ENCODE data around the gene OSTN. TPM values are rescaled to one million over a fixed set of nuclear protein-coding genes. Genes with fewer than 3 reads are reported as not detected.

The OSTN gene
- total and polyA plus RNA-seq, 2 of the 13 experiments (the other 11 are each of a cell fraction or from before 2014, with no cell fraction given) = not detected

DNA sequence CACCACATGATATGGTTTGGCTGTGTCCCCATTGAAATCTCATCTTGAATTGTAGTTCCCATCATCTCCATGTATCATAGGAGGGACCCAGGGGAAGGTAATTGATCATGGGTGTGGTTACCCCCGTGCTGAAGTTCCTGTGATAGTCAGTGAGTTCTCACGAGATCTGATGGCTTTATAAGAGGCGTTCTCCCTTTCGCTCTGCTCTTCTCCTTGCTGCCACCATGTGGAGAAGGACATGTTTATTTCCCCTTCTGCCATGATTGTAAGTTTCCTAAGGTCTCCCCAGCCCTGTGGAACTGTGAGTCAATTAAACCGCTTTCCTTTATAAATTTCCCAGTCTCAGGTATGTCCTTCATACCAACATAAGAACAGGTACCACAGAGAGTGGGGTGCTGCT lies 21.9 kb downstream of the OSTN start:
- peak; percentile 21 for FAIRE-seq
- H3K4me3 ChIP-seq (replicated peaks in 1 of 3; ENCODE audit: insufficient read depth in 1 of 3, low read depth in 2 of 3, low read length in 3 of 3) = no peak overlapping the region
- no peak overlapping the region for H2AFZ ChIP-seq (ENCODE audit: low read length)
- H3K9ac ChIP-seq (ENCODE audit: insufficient read depth, low read depth, low read length) = no peak overlapping the region
- WGBS (ENCODE audit: low lambda C conversion rate) = 42% methylated on average over 5 of the region's 5 CpGs
- intact Hi-C loops (cut with micrococcal nuclease; ENCODE audit: unreplicated experiment) (loop anchor here (1.0 to 10.0 kb wide), 2 partner anchors 85 to 336 kb away; no protein-coding TSS in a partner anchor), in situ Hi-C loops (cut with HindIII; ENCODE audit: extremely low pct_ligation_motif_present, low pct_unique_long_range_greater_than_20kb) (no loop called here)
- no peaks in the 10 kb centered on the region for H3K79me2 ChIP-seq (ENCODE audit: insufficient read depth, low read length)
- no peaks in the 10 kb centered on the region for H4K20me1 ChIP-seq (ENCODE audit: insufficient read depth, low read length)
- DNase-seq (ENCODE audit: low spot score) = peak; percentile 3
- no peaks in the 10 kb centered on the region for H3K36me3 ChIP-seq (replicated peaks in 1 of 2; ENCODE audit: control insufficient read depth in 1 of 2, insufficient read depth in 2 of 2, low read length in 2 of 2)
- no peaks in the 10 kb centered on the region for H3K4me1 ChIP-seq (ENCODE audit: insufficient read depth, low read length)
- ChIA-PET POLR2A (no interaction called here), CTCF (ENCODE audit: low intra/inter-chr PET ratio, low total read pairs) (no interaction called here)
- H3K4me2 ChIP-seq (ENCODE audit: low read depth, low read length) = no peak overlapping the region
- no peaks in the 10 kb centered on the region for H3K27me3 ChIP-seq (ENCODE audit: control insufficient read depth in 1 of 2, insufficient read depth in 2 of 2, low read length in 2 of 2)
- H3K27ac ChIP-seq (ENCODE audit: extremely low read length, insufficient read depth, low read length) = no peak overlapping the region
- BruUV-seq (replicated peaks) = no TSS peak
- H3K9me3 ChIP-seq (ENCODE audit: low read length) = peaks cover 8% of the 10 kb centered on the region; the same call in 1 of the 2 replicates
- peak; percentile 56 for ATAC-seq
- TF ChIP-seq GABPB1 (CRISPR knock-in tag; IDR thresholded peaks at IDR 0.05) (no peak), KDM5B (CRISPR knock-in tag; IDR thresholded peaks at IDR 0.05; ENCODE audit: borderline replicate concordance) (no peak), SMC3 (IDR thresholded peaks at IDR 0.05; ENCODE audit: low read length) (peak; percentile 9; the same call in 1 of the 2 replicates), SALL1 (CRISPR knock-in tag; IDR thresholded peaks at IDR 0.05) (no peak), KAT7 (CRISPR knock-in tag; IDR thresholded peaks at IDR 0.05; ENCODE audit: borderline replicate concordance) (no peak), IRX3 (CRISPR knock-in tag; IDR thresholded peaks at IDR 0.05; ENCODE audit: borderline replicate concordance, low read depth) (no peak), SETDB1 (CRISPR knock-in tag; IDR thresholded peaks at IDR 0.05; ENCODE audit: borderline replicate concordance) (no peak), ZNF543 (CRISPR knock-in tag; IDR thresholded peaks at IDR 0.05) (no peak), CHD2 (IDR thresholded peaks at IDR 0.05; ENCODE audit: low read depth, low read length) (peak; percentile 57), STAG1 (CRISPR knock-in tag; IDR thresholded peaks at IDR 0.05) (peak; percentile 58), JUN (CRISPR knock-in tag; IDR thresholded peaks at IDR 0.05) (no peak), NFYB (CRISPR knock-in tag; IDR thresholded peaks at IDR 0.05) (no peak), ZBTB7B (CRISPR knock-in tag; IDR thresholded peaks at IDR 0.05) (no peak)
- TF ChIP-seq, protein P1, sequence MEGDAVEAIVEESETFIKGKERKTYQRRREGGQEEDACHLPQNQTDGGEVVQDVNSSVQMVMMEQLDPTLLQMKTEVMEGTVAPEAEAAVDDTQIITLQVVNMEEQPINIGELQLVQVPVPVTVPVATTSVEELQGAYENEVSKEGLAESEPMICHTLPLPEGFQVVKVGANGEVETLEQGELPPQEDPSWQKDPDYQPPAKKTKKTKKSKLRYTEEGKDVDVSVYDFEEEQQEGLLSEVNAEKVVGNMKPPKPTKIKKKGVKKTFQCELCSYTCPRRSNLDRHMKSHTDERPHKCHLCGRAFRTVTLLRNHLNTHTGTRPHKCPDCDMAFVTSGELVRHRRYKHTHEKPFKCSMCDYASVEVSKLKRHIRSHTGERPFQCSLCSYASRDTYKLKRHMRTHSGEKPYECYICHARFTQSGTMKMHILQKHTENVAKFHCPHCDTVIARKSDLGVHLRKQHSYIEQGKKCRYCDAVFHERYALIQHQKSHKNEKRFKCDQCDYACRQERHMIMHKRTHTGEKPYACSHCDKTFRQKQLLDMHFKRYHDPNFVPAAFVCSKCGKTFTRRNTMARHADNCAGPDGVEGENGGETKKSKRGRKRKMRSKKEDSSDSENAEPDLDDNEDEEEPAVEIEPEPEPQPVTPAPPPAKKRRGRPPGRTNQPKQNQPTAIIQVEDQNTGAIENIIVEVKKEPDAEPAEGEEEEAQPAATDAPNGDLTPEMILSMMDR (CRISPR knock-in tag; IDR thresholded peaks at IDR 0.05) = peak; percentile 52
- TF ChIP-seq, protein P2, sequence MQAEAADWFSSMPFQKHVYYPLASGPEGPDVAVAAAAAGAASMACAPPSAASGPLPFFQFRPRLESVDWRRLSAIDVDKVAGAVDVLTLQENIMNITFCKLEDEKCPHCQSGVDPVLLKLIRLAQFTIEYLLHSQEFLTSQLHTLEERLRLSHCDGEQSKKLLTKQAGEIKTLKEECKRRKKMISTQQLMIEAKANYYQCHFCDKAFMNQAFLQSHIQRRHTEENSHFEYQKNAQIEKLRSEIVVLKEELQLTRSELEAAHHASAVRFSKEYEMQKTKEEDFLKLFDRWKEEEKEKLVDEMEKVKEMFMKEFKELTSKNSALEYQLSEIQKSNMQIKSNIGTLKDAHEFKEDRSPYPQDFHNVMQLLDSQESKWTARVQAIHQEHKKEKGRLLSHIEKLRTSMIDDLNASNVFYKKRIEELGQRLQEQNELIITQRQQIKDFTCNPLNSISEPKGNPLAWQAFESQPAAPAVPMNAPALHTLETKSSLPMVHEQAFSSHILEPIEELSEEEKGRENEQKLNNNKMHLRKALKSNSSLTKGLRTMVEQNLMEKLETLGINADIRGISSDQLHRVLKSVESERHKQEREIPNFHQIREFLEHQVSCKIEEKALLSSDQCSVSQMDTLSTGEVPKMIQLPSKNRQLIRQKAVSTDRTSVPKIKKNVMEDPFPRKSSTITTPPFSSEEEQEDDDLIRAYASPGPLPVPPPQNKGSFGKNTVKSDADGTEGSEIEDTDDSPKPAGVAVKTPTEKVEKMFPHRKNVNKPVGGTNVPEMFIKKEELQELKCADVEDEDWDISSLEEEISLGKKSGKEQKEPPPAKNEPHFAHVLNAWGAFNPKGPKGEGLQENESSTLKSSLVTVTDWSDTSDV (CRISPR knock-in tag; IDR thresholded peaks at IDR 0.05) = no peak
- TF ChIP-seq, protein P3, sequence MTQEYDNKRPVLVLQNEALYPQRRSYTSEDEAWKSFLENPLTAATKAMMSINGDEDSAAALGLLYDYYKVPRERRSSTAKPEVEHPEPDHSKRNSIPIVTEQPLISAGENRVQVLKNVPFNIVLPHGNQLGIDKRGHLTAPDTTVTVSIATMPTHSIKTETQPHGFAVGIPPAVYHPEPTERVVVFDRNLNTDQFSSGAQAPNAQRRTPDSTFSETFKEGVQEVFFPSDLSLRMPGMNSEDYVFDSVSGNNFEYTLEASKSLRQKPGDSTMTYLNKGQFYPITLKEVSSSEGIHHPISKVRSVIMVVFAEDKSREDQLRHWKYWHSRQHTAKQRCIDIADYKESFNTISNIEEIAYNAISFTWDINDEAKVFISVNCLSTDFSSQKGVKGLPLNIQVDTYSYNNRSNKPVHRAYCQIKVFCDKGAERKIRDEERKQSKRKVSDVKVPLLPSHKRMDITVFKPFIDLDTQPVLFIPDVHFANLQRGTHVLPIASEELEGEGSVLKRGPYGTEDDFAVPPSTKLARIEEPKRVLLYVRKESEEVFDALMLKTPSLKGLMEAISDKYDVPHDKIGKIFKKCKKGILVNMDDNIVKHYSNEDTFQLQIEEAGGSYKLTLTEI (CRISPR knock-in tag; conservative IDR thresholded peaks at IDR 0.05) = no peak
- TF ChIP-seq, protein P4, sequence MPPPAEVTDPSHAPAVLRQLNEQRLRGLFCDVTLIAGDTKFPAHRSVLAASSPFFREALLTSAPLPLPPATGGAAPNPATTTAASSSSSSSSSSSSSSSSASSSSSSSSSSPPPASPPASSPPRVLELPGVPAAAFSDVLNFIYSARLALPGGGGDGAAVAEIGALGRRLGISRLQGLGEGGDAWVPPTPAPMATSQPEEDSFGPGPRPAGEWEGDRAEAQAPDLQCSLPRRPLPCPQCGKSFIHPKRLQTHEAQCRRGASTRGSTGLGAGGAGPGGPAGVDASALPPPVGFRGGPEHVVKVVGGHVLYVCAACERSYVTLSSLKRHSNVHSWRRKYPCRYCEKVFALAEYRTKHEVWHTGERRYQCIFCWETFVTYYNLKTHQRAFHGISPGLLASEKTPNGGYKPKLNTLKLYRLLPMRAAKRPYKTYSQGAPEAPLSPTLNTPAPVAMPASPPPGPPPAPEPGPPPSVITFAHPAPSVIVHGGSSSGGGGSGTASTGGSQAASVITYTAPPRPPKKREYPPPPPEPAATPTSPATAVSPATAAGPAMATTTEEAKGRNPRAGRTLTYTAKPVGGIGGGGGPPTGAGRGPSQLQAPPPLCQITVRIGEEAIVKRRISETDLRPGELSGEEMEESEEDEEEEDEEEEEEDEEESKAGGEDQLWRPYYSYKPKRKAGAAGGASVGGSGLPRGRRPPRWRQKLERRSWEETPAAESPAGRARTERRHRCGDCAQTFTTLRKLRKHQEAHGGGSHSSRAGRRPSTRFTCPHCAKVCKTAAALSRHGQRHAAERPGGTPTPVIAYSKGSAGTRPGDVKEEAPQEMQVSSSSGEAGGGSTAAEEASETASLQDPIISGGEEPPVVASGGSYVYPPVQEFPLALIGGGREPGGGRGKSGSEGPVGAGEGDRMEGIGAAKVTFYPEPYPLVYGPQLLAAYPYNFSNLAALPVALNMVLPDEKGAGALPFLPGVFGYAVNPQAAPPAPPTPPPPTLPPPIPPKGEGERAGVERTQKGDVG (CRISPR knock-in tag; IDR thresholded peaks at IDR 0.05; ENCODE audit: borderline replicate concordance) = no peak

Measured in HepG2 (cell line).